ENCODE data around the gene CIRBP. TPM values are rescaled to one million over a fixed set of nuclear protein-coding genes. Genes with fewer than 3 reads are reported as not detected.

CIRBP gene
- total RNA-seq, 2 donors from 2014 or later, result 492 to 644 TPM

GRCh38 chr19:1234955-1235380 is 34.2 kb upstream of the CIRBP start:
- TF ChIP-seq CTCF (IDR thresholded peaks at IDR 0.05), result no peak
- Histone ChIP-seq H3K27ac (no peak overlapping the region), H3K4me1 (ENCODE audit: control insufficient read depth in 1 of 2, low read depth in 2 of 2) (peaks cover 15 to 34% of the 10 kb centered on the region in 2 donors), H3K27me3 (replicated peaks; ENCODE audit: insufficient read depth) (no peaks in the 10 kb centered on the region), H3K9me3 (no peaks in the 10 kb centered on the region), H3K36me3 (no peaks in the 10 kb centered on the region), H3K4me3 (no peak overlapping the region)
- ATAC-seq (ENCODE audit: insufficient number of reproducible peaks, low FRiP score, low read depth) (no peak), DNase-seq (ENCODE audit: low spot score) (no peak)

GRCh38 chr19:1235625-1236538 is 33.2 kb upstream of the CIRBP start:
- H3K9me3 ChIP-seq, result no peaks in the 10 kb centered on the region
- no peak overlapping the region for H3K4me3 ChIP-seq
- no peaks in the 10 kb centered on the region for H3K27me3 ChIP-seq (replicated peaks; ENCODE audit: insufficient read depth)
- DNase-seq (ENCODE audit: low spot score) (no peak), ATAC-seq (ENCODE audit: insufficient number of reproducible peaks, low FRiP score, low read depth) (no peak)
- no peak for TF ChIP-seq CTCF (IDR thresholded peaks at IDR 0.05)
- H3K4me1 ChIP-seq (ENCODE audit: control insufficient read depth in 1 of 2, low read depth in 2 of 2), result peaks cover 22 to 42% of the 10 kb centered on the region in 2 donors
- H3K36me3 ChIP-seq, result no peaks in the 10 kb centered on the region
- no peak overlapping the region for H3K27ac ChIP-seq

- no peak overlapping the region for H3K27ac ChIP-seq
- no peak for TF ChIP-seq CTCF (IDR thresholded peaks at IDR 0.05)
- peaks cover 26 to 47% of the 10 kb centered on the region in 2 donors for H3K4me1 ChIP-seq (ENCODE audit: control insufficient read depth in 1 of 2, low read depth in 2 of 2)
Measured at GRCh38 chr19:1236576-1236975, 32.6 kb upstream of the CIRBP start.

GRCh38 chr19:1237027-1237659 is 32.0 kb upstream of the CIRBP start:
- Histone ChIP-seq H3K4me1 (ENCODE audit: control insufficient read depth in 1 of 2, low read depth in 2 of 2) (peaks cover 28 to 50% of the 10 kb centered on the region in 2 donors), H3K27ac (no peak overlapping the region), H3K9me3 (no peaks in the 10 kb centered on the region), H3K27me3 (replicated peaks; ENCODE audit: insufficient read depth) (no peaks in the 10 kb centered on the region), H3K36me3 (no peaks in the 10 kb centered on the region), H3K4me3 (peak overlapping the region; percentile 79)
- no peak for DNase-seq (ENCODE audit: low spot score)
- ATAC-seq (ENCODE audit: insufficient number of reproducible peaks, low FRiP score, low read depth), result no peak
- no peak for TF ChIP-seq CTCF (IDR thresholded peaks at IDR 0.05)

More at GRCh38 chr19:1236576-1236975, 32.6 kb upstream of the CIRBP start:
- no peaks in the 10 kb centered on the region for H3K27me3 ChIP-seq (replicated peaks; ENCODE audit: insufficient read depth)
- H3K36me3 ChIP-seq, result no peaks in the 10 kb centered on the region
- H3K4me3 ChIP-seq, result peak overlapping the region; percentile 79
- H3K9me3 ChIP-seq, result no peaks in the 10 kb centered on the region
- DNase-seq (ENCODE audit: low spot score) (no peak), ATAC-seq (ENCODE audit: insufficient number of reproducible peaks, low FRiP score, low read depth) (no peak)

- no peaks in the 10 kb centered on the region for H3K9me3 ChIP-seq
- no peaks in the 10 kb centered on the region for H3K27me3 ChIP-seq (replicated peaks; ENCODE audit: insufficient read depth)
- DNase-seq (ENCODE audit: low spot score) (no peak), ATAC-seq (ENCODE audit: insufficient number of reproducible peaks, low FRiP score, low read depth) (no peak)
- peak within 1 kb of the TSS; percentile 79 for H3K4me3 ChIP-seq
- no peak for TF ChIP-seq CTCF (IDR thresholded peaks at IDR 0.05)
- H3K36me3 ChIP-seq, result no peaks in the 10 kb centered on the region
- H3K4me1 ChIP-seq (ENCODE audit: control insufficient read depth in 1 of 2, low read depth in 2 of 2), result peaks cover 31 to 50% of the 10 kb centered on the region in 2 donors
- peak within 1 kb of the TSS; percentile 41 to 78 for H3K27ac ChIP-seq
Measured at GRCh38 chr19:1237754-1238368, 31.3 kb upstream of the CIRBP start, which contains the start of gene CBARP. TSS of gene CBARP (minus strand) at chr19:1238005. CDS start at chr19:1236100, 1,905 bp downstream.
